Lower leg skin (tissue), 4 donors: ENCODE data around the gene FGGY. TPM values are rescaled to one million over a fixed set of nuclear protein-coding genes. Genes with fewer than 3 reads are reported as not detected.
"Not testable (repeated sequence)": the region's sequence is repeated elsewhere in the genome, so short reads cannot be mapped to it uniquely, and the experiment has no call there.

ENCODE experiments used
- DNase-seq, 2 donors: peaks; one replicate each; pipeline ENCODE4 v3.0.0-alpha.2; 2019; ENCODE audit warnings: low spot score in 2 of 2
- H3K4me3 ChIP-seq: fragments of 200-600 bp; sonication (generic); 2 replicates; pipeline ENCODE4 v1.5.1; 2017; ENCODE audit warnings: mild to moderate bottlenecking, low read depth; ENCODE audit not compliant: poor library complexity, severe bottlenecking
- CTCF ChIP-seq, 3 donors: fragments of 450-650 bp; IDR thresholded peaks; one replicate each; pipeline ENCODE4 v1.5.1; 2016; ENCODE audit warnings: antibody characterized with exemption in 3 of 3, mild to moderate bottlenecking in 3 of 3, moderate library complexity in 2 of 3
- POLR2A ChIP-seq, 2 donors: fragments of 450-650 bp; IDR thresholded peaks; one replicate each; pipeline ENCODE4 v1.6.1; 2016 to 2017; ENCODE audit warnings: antibody characterized with exemption in 2 of 2, mild to moderate bottlenecking in 1 of 2, moderate library complexity in 1 of 2
- WGBS, 2 donors: methylation state at CpG; one replicate each; pipeline ENCODE4 v1.1.5; 2018; 5-methylcytosine and 5-hydroxymethylcytosine counted together
- intact Hi-C: fragments of 100-400 bp; cut with DNase I; formaldehyde crosslinking; loops from one replicate; pipeline ENCODE4 v1.15.0; 2023; ENCODE audit warnings: low total_unique reads
- total RNA-seq, 4 donors: library from RNA; depleted of rRNA; stranded (reverse); fragments of >200 nt; gene quantifications; one replicate each; pipeline ENCODE4 v1.1.0, GENCODE V29; 2016

The FGGY gene
- total RNA-seq, 4 donors from 2014 or later, result 10.0 to 29.5 (median 17.5) TPM

- TF ChIP-seq POLR2A (IDR thresholded peaks at IDR 0.05) (no peak), CTCF (IDR thresholded peaks at IDR 0.05) (no peak)
- WGBS, 2 donors, result 88 to 95% methylated on average over 1 of the region's 1 CpG
- DNase-seq, result no peak
- intact Hi-C loops, result no loop called here
- no peak overlapping the region for H3K4me3 ChIP-seq
These were observed 229.3 kb downstream of the FGGY start for GRCh38 chr1:59526240-59526639.

- intact Hi-C loops, result no loop called here
- WGBS, 2 donors, result 86 to 87% methylated on average over 3 of the region's 3 CpGs
- TF ChIP-seq CTCF (IDR thresholded peaks at IDR 0.05) (no peak), POLR2A (IDR thresholded peaks at IDR 0.05) (no peak)
- no peak for DNase-seq
- H3K4me3 ChIP-seq, result no peak overlapping the region
These were observed 231.6 kb downstream of the FGGY start for GRCh38 chr1:59528471-59528870.

GRCh38 chr1:59528900-59529299 is 232.0 kb downstream of the FGGY start:
- intact Hi-C loops, result no loop called here
- WGBS, 2 donors, result 94 to 98% methylated on average over 2 of the region's 2 CpGs
- no peak for DNase-seq
- no peak for TF ChIP-seq CTCF (IDR thresholded peaks at IDR 0.05)
- TF ChIP-seq POLR2A (IDR thresholded peaks at IDR 0.05), result no peak
- no peak overlapping the region for H3K4me3 ChIP-seq

- 94 to 97% methylated on average over 3 of the region's 3 CpGs for WGBS, 2 donors
- no peak for DNase-seq
- H3K4me3 ChIP-seq, result no peak overlapping the region
- TF ChIP-seq POLR2A (IDR thresholded peaks at IDR 0.05) (no peak), CTCF (IDR thresholded peaks at IDR 0.05) (no peak)
- intact Hi-C loops, result no loop called here
These were observed 233.2 kb downstream of the FGGY start for GRCh38 chr1:59530119-59530518.

GRCh38 chr1:59532102-59532501 is 235.2 kb downstream of the FGGY start:
- DNase-seq, result no peak
- TF ChIP-seq CTCF (IDR thresholded peaks at IDR 0.05), result no peak
- intact Hi-C loops, result no loop called here
- H3K4me3 ChIP-seq, result no peak overlapping the region

- H3K4me3 ChIP-seq, intact Hi-C loops, DNase-seq: not testable (repeated sequence)
- 53 to 100% methylated on average over 1 of the region's 2 CpGs for WGBS, 2 donors
These were observed 241.6 kb downstream of the FGGY start for GRCh38 chr1:59538476-59538875.
